Measurements from ENCODE around the gene B3GNT2.

B3GNT2 gene

DNA sequence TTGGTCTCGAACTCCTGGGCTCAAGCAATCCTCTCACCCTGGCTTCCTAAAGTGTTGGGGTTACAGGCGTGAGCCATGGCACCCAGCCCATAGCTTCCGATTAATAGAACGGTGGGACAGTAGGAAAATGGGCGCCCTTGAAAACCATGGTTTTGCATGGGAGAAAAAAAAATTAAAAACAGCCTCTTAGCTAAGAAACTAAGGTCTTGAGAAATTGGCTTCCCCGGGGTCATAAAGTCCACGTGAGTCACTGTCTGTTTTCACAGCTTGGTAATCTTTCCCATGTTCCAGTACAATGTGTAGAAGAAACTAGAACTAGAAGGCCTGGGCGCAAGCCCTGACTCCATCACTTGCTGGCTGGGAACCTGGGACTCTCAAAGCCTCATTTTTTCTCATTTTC lies 20.7 kb downstream of the B3GNT2 start:
- H3K27me3 ChIP-seq = no peaks in the 10 kb centered on the region
- H3K36me3 ChIP-seq = no peaks in the 10 kb centered on the region
- H3K4me3 ChIP-seq (ENCODE audit: low read depth, low read length) = no peak overlapping the region
- no peak for DNase-seq
- TF ChIP-seq CTCF (IDR thresholded peaks at IDR 0.05; ENCODE audit: low read depth, low read length) = no peak
- H3K4me1 ChIP-seq = peaks cover 14% of the 10 kb centered on the region
- H3K9me3 ChIP-seq = no peaks in the 10 kb centered on the region

GRCh38 chr2:62217421-62217820 lies 21.5 kb downstream of the B3GNT2 start:
- Histone ChIP-seq H3K36me3 (no peaks in the 10 kb centered on the region; the same call in 1 of the 2 replicates), H3K4me3 (ENCODE audit: low read depth, low read length) (no peak overlapping the region)

GRCh38 chr2:62217970-62218369 lies 22.1 kb downstream of the B3GNT2 start:
- H3K4me1 ChIP-seq = peaks cover 14% of the 10 kb centered on the region
- H3K36me3 ChIP-seq = peaks cover 4% of the 10 kb centered on the region
- no peak for DNase-seq
- no peak for TF ChIP-seq CTCF (IDR thresholded peaks at IDR 0.05; ENCODE audit: low read depth, low read length)
- no peaks in the 10 kb centered on the region for H3K9me3 ChIP-seq
- H3K27me3 ChIP-seq = no peaks in the 10 kb centered on the region
- no peak overlapping the region for H3K4me3 ChIP-seq (ENCODE audit: low read depth, low read length)

More at GRCh38 chr2:62217421-62217820, 21.5 kb downstream of the B3GNT2 start:
- DNase-seq = no peak
- TF ChIP-seq CTCF (IDR thresholded peaks at IDR 0.05; ENCODE audit: low read depth, low read length) = no peak
- H3K4me1 ChIP-seq = peaks cover 14% of the 10 kb centered on the region
- H3K27me3 ChIP-seq = no peaks in the 10 kb centered on the region
- H3K9me3 ChIP-seq = no peaks in the 10 kb centered on the region

GRCh38 chr2:62219407-62220159 lies 23.7 kb downstream of the B3GNT2 start:
- peaks cover 11% of the 10 kb centered on the region for H3K4me1 ChIP-seq
- H3K4me3 ChIP-seq (ENCODE audit: low read depth, low read length) = no peak overlapping the region
- no peak for TF ChIP-seq CTCF (IDR thresholded peaks at IDR 0.05; ENCODE audit: low read depth, low read length)
- H3K36me3 ChIP-seq = peaks cover 6% of the 10 kb centered on the region
- no peaks in the 10 kb centered on the region for H3K9me3 ChIP-seq
- no peaks in the 10 kb centered on the region for H3K27me3 ChIP-seq
- no peak for DNase-seq

- no peaks in the 10 kb centered on the region for H3K27me3 ChIP-seq
- no peak overlapping the region for H3K4me3 ChIP-seq (ENCODE audit: low read depth, low read length)
- DNase-seq = no peak
- H3K36me3 ChIP-seq = peaks cover 12% of the 10 kb centered on the region
- no peaks in the 10 kb centered on the region for H3K4me1 ChIP-seq
- H3K9me3 ChIP-seq = no peaks in the 10 kb centered on the region
- TF ChIP-seq CTCF (IDR thresholded peaks at IDR 0.05; ENCODE audit: low read depth, low read length) = no peak
Measured at GRCh38 chr2:62221141-62221540, 25.2 kb downstream of the B3GNT2 start.

- no peak for TF ChIP-seq CTCF (IDR thresholded peaks at IDR 0.05; ENCODE audit: low read depth, low read length)
- H3K27me3 ChIP-seq = no peaks in the 10 kb centered on the region
- H3K4me3 ChIP-seq (ENCODE audit: low read depth, low read length) = no peak overlapping the region
- H3K4me1 ChIP-seq = no peaks in the 10 kb centered on the region
- no peak for DNase-seq
- peaks cover 12% of the 10 kb centered on the region for H3K36me3 ChIP-seq
- H3K9me3 ChIP-seq = no peaks in the 10 kb centered on the region
Measured at GRCh38 chr2:62222171-62222570, 26.3 kb downstream of the B3GNT2 start.
